GM10847 (cell line): Measurements from ENCODE around the gene EIF3K.

ENCODE experiments used
- POLR2A ChIP-seq: IDR thresholded peaks from 2 replicates; pipeline ENCODE4 v1.6.1; 2011; ENCODE audit not compliant: insufficient read length; ENCODE audit errors: extremely low read depth

Gene EIF3K

DNA sequence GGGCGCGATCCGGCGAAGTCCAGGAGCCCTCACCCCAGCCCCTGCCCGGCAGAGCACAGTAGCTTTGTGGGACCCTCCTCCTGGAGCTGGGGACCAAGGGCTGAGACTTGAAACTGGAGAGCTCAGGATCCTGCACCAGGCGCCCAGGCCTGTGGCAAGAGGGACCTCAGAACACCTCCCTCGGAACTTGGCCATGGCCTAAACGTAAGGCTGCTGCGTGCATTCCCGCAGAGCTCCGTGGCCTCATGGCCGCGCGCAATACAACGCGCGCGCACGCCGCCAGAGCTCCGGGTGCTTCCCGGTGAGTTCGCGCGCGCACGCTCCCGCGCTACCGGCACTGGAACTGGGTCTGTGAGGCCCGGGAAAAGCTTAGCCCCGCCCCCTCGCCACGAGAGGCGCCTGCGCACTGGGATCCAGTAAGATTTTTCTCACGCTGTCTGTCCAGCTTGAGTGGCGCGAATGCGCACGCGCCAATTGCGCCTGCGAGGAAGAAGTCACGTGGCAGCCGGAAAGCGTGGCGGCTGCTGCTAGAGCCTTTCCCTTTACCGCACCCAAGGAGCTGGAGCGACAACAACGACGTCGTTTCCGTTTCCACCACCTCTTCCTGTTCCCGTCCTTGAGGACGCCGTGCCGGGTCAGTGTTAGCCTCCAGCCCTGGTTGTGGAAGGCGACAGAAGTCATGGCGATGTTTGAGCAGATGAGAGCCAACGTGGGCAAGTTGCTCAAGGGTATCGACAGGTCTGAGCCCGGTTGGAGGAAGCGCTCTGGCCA, at the start of gene EIF3K:
Gene EIF3K (plus strand): TSS at position 599 of the 771 bp plus-strand sequence. CDS start 81 bp downstream, at position 680.
- TF ChIP-seq POLR2A, result peak; percentile 83

DNA sequence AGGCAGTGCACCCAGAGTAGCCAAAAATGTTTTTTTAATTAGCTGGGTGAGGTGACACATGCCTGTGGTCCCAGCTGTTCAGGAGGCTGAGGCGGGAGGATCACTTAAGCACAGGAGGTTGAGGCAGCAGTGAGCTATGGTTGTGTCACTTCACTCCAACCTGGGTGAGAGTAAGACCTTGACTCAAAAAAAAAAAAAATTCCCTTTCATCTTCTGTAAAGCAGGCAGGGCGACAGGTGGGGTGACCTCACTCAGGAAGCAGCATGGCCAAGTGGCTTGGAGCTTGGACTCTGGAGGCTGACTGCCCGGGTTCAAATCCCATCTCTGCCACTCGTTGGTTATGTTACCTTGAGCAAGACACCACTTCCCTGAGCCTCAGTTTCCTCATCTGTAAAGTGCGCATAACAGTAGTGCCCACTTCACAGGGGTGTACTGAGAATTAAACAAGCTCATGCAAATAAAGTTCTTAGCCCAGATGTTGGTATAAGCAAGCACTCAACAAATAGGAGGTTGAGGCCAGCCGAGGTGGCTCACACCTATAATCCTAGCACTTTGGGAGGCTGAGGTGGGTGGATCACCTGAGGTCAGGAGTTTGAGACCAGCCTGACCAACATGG, 49.5 kb upstream of the EIF3K start:
- no peak for TF ChIP-seq POLR2A

DNA sequence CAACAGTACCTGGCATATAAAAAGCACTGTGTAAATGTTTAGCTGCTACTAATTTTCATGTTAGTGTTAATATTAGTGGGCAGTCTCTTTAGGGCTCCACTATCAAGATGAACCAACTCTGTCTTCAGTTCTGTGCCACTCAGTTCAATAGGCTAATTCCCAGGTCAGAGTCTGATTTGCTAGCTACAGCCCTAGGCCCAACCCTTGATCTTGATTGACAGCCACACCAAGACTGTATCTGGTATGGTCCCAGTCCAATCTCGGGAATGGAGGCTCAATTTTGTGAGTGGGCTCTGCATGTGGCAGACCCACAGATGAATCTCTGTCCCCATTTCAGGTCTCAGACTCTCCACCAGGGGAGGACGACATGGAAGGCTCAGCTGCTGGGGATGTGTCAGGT, 47.3 kb upstream of the EIF3K start:
- TF ChIP-seq POLR2A, result no peak

DNA sequence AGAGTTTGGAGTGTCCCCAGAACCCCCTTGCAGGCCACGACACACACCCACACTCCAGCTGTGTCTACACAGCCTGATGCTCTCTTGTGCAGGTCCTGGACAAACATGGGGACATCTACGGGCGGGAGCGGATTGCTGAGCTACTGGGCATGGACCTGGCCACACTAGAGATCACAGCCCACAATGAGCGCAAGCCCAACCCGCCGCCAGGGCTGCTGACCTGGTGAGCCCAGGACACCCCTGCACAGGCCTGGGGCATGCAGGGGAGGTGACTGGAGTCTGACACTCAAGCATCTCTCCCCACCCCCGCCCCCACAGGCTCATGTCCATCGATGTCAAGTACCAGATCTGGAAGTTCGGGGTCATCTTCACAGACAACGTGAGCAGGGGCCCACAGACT, 41.2 kb upstream of the EIF3K start:
- no peak for TF ChIP-seq POLR2A

DNA sequence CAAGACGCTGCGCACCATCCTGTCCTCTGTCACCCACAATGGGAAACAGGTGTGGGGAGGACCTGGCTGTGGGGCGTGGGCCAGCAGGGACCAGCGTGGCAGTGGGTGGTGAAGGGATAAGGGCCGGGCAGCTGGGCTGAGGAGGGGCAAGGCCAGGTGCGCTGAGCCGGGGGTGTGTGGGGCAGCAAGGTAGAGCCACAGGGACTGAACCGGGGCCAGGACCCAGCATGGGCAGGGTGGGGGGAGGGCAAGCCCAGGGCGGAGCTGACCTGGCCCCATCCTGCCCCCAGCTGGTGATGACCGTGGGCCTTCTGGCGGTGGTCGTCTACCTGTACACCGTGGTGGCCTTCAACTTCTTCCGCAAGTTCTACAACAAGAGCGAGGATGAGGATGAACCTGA, 38.9 kb upstream of the EIF3K start:
- TF ChIP-seq POLR2A, result no peak

GRCh38 chr19:38583219-38583984, 35.6 kb upstream of the EIF3K start:
- TF ChIP-seq POLR2A, result no peak

DNA sequence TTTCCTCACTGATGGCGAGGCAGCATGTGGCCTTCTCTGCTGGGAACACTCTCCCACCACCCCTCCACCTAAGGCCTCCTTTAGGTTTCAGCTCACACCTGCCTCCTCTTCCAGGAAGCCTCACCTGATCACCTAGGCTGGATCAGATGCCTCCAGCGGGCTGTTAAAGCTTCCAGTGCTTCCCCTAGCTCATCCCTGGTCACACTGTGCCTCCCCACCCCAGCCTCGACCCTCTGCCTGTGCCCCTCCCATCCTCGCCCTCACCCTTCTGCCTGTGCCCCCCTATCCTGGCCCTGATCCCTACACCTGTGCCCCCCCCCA, 35.0 kb upstream of the EIF3K start:
- no peak for TF ChIP-seq POLR2A

DNA sequence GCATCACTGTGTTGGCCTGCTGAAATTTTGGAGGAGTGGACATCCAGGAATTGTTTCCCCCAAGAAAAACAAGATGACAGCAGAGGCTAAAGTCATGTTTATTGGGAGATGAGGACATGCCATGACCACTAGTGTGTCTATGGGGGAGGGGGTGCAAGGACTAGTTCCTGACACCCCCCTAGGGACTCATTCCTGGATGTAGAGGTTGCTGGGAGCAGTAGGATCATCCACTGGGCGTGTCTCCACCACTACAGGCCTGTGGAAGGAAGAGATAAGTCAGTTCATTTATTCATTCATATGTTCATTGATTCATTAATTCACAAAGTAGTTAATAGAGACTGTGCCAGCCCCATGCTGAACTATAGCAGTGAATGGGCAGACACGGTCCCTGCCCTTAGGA, 31.4 kb upstream of the EIF3K start:
- TF ChIP-seq POLR2A, result no peak

DNA sequence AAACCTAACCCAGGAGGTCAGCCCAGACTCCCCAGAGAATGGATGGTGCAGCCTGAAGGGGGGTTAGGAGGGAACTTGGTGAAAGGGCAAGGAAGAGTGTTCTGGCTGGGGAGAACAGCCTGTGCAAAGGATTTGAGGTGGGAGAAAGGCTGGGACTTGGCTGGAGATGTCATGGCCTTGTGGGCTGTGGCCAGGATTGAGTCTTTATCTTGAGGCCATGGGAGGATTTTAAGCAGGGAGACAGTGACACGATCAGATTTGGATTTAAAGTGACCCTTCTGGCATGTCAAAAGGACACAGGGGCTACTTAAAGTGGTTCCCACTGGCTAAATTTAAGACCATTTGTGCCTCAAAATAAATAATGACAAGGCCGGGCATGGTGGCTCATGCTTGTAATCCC, 30.9 kb upstream of the EIF3K start:
- TF ChIP-seq POLR2A, result no peak

- no peak for TF ChIP-seq POLR2A
Observed at GRCh38 chr19:38592940-38593339, 26.0 kb upstream of the EIF3K start.

- no peak for TF ChIP-seq POLR2A
Observed at GRCh38 chr19:38596057-38596981, 22.7 kb upstream of the EIF3K start.

DNA sequence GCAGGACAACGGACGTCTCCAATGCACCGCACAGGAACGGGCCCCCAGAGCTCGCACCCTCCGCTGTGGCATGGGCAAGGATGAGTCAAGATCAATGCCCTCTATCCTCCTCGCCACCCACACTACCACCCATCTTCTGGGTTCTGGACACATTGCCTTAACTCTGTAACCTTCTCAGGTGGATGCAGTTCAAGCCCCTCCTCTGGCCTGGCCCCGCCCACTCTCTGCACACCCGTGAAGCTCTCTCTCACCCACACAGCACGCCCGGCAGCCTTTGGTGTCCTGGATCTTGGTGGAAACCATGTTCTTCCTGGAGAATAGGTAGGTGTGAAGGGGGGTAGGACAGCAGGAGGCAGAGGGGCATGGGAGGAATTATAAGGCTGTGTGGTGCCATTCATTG, 21.9 kb upstream of the EIF3K start:
- no peak for TF ChIP-seq POLR2A

- no peak for TF ChIP-seq POLR2A
Observed at GRCh38 chr19:38599722-38600121, 19.3 kb upstream of the EIF3K start.

DNA sequence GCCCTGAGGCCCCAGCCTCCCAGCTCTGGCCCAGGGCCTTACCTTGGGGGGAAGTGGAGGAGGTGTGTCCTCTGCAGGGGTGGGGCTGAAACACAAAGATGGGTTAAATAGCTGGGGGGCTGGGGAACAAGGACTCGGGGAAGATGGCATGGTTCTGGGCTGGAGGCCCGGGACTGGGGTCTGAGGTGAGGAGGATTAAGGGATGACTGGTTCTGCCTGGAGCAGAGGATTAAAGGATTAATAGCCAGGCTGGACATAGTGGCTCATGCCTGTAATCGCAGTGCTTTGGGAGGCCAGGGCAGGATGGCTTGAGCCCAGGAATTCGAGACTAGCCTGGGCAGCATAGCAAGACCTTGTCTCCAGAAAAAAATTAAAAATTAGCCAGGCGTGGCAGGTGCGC, 12.9 kb upstream of the EIF3K start:
- no peak for TF ChIP-seq POLR2A

- no peak for TF ChIP-seq POLR2A
Observed at GRCh38 chr19:38614289-38614688, 4.7 kb upstream of the EIF3K start.
